Measurements from ENCODE around the gene ATG13. TPM values are rescaled to one million over a fixed set of nuclear protein-coding genes. Genes with fewer than 3 reads are reported as not detected.

Gene ATG13
- total RNA-seq, 4 donors from 2014 or later: 113 to 203 (median 139) TPM

DNA sequence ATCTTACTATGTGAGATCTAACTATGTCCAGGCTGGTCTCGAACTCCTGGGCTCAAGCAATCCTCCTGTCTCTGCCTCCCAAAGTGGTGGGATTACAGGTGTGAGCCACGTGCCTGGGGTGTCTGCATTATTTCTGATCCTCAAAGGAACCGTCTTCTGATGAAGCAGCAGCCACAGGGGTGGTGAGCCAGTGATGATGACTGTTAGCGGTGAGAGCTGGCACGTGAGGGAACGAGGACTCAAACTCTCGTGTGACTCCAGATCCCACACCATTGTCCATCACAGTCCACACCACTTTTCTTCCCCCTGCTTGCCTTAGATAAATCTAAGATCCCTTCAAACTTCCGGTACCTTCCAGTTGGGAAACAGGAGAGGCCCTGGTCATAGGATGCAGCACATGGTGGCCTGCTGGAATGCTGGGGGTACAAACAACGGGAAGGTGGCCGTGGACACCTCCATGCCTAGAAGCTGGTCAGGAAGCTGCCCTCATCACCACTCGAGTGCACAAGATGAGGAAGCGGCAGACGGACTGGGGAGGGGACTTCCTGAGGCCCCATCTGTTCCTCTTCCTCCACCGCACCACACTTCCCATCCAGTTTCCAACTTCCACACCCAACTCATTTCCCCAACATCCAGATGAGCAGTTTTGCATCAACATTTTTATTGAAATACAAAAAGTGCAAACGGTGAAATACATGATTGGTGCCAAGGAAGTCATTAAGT, 59.2 kb downstream of the ATG13 start:
- Histone ChIP-seq H3K9me3 (no peaks in the 10 kb centered on the region), H3K4me1 (peaks cover 3 to 49% (median 28%) of the 10 kb centered on the region in 4 donors), H3K27ac (peak overlapping the region in 3 of 4 donors; percentile 74 to 87 (median 87)), H3K36me3 (peaks cover 3 to 81% (median 34%) of the 10 kb centered on the region in 3 donors), H3K27me3 (no peaks in the 10 kb centered on the region), H3K4me3 (no peak overlapping the region)
- DNase-seq (ENCODE audit: low spot score in 2 of 2): no peak
- WGBS, 2 donors: 76 to 79% methylated on average over 15 of the region's 15 CpGs
- TF ChIP-seq, protein P1, sequence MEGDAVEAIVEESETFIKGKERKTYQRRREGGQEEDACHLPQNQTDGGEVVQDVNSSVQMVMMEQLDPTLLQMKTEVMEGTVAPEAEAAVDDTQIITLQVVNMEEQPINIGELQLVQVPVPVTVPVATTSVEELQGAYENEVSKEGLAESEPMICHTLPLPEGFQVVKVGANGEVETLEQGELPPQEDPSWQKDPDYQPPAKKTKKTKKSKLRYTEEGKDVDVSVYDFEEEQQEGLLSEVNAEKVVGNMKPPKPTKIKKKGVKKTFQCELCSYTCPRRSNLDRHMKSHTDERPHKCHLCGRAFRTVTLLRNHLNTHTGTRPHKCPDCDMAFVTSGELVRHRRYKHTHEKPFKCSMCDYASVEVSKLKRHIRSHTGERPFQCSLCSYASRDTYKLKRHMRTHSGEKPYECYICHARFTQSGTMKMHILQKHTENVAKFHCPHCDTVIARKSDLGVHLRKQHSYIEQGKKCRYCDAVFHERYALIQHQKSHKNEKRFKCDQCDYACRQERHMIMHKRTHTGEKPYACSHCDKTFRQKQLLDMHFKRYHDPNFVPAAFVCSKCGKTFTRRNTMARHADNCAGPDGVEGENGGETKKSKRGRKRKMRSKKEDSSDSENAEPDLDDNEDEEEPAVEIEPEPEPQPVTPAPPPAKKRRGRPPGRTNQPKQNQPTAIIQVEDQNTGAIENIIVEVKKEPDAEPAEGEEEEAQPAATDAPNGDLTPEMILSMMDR (IDR thresholded peaks at IDR 0.05): no peak
- TF ChIP-seq EP300 (IDR thresholded peaks at IDR 0.05): peak in 1 of 2 donors; percentile 29

DNA sequence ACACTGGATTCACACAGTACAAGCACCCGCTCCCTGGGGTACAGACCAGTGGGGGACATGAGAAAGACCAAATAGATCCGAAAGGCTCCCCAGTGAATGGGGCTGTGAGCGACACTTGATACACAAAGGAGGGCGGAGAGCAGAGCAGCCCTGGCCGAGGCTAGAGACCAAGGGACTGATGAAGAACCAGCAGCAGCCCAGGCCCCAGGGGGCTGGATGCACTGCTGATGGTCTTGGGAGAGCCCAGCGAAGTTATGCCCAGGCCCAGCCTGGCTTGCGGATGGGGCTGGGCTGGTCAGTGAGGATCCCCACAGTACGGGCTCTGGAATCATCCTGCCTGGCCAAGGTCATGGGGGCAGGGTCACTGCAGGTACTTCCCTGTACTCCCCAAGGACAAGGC, 59.8 kb downstream of the ATG13 start:
- 74 to 80% methylated on average over 6 to 8 of the region's 8 CpGs for WGBS, 2 donors
- Histone ChIP-seq H3K9me3 (no peaks in the 10 kb centered on the region), H3K4me1 (peaks cover 3 to 45% (median 28%) of the 10 kb centered on the region in 4 donors), H3K27ac (peak overlapping the region in 2 of 4 donors; percentile 87), H3K27me3 (no peaks in the 10 kb centered on the region), H3K4me3 (no peak overlapping the region), H3K36me3 (peaks cover 3 to 81% (median 35%) of the 10 kb centered on the region in 3 donors)
- DNase-seq (ENCODE audit: low spot score in 2 of 2): no peak
- TF ChIP-seq, protein P1 (IDR thresholded peaks at IDR 0.05): no peak
- no peak for TF ChIP-seq POLR2A (IDR thresholded peaks at IDR 0.05)
- TF ChIP-seq EP300 (IDR thresholded peaks at IDR 0.05): no peak

DNA sequence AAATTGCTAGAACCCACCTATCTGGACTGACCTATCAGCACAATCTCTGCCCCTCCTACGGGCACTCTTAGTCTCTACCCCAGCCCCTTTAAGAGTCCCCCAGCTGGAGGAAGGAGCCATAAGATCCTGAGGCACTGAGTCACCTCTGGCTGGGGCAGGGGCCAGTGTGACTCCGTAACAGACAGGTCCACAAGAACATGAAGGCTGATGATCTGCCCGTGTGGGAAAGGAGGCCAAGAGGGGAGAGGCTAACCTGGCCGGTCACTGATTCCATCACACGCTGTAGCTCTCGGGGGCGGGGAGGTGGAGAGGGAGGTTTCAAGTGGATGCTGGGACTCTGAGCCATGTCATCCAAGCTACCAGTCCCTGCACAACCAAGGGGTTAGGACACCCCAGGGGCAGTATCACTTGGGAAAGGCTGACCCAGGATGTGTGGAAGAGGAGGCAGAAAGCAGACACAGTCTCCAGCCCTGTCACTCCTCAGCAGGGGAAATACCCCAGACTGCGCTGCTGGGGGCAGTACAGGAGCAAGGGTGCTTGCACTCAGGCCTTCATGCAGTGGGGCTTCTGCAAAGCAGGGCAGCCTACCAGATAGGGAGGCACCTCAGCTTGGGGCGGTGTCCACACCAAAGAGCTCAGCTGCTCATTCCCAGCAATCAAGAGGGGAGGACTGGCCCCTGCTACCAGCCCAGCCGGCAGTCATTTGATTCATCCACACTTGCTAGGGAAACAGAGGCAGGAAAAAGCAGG, 60.8 kb downstream of the ATG13 start:
- Histone ChIP-seq H3K4me1 (peaks cover 3 to 47% (median 28%) of the 10 kb centered on the region in 4 donors), H3K27me3 (no peaks in the 10 kb centered on the region), H3K9me3 (no peaks in the 10 kb centered on the region), H3K4me3 (no peak overlapping the region), H3K27ac (peak overlapping the region in 2 of 4 donors; percentile 87), H3K36me3 (peaks cover 3 to 79% (median 35%) of the 10 kb centered on the region in 3 donors)
- 78 to 83% methylated on average over 10 of the region's 10 CpGs for WGBS, 2 donors
- DNase-seq (ENCODE audit: low spot score in 2 of 2): no peak
- TF ChIP-seq EP300 (IDR thresholded peaks at IDR 0.05): no peak
- no peak for TF ChIP-seq POLR2A (IDR thresholded peaks at IDR 0.05)
- TF ChIP-seq, protein P1 (IDR thresholded peaks at IDR 0.05): no peak

DNA sequence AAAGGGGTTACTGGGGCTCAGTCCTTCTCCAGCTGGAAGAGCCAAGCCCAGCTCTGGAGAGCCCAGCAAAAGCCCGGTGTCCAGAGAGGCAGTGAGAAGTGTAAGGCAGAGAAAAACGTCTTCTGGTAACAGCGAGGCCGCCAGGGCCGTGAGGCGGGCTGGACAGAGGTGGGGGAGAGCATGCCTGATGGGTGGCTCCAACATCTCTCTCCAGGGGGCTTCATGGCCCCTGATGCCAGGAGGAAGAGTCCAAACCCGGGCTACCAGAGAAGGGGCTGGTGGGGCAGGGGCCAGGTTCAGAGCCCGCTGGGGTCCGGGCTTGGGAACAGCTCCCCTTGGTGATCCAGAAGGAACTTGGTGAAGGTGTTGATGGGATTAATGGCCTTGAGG, 61.4 kb downstream of the ATG13 start:
- Histone ChIP-seq H3K27me3 (no peaks in the 10 kb centered on the region), H3K27ac (peak overlapping the region in 1 of 4 donors; percentile 87), H3K4me1 (peaks cover 3 to 51% (median 30%) of the 10 kb centered on the region in 4 donors), H3K9me3 (no peaks in the 10 kb centered on the region), H3K36me3 (peaks cover 3 to 75% (median 35%) of the 10 kb centered on the region in 3 donors), H3K4me3 (no peak overlapping the region)
- TF ChIP-seq, protein P1 (IDR thresholded peaks at IDR 0.05): no peak
- TF ChIP-seq POLR2A (IDR thresholded peaks at IDR 0.05) (no peak), EP300 (IDR thresholded peaks at IDR 0.05) (no peak)
- DNase-seq (ENCODE audit: low spot score in 2 of 2): no peak
- 82 to 84% methylated on average over 9 of the region's 9 CpGs for WGBS, 2 donors
